DMS114 treated with DMSO at 0.1 percent for 48 hours (cell line): ENCODE measurements around the gene BMPR1B.

Experiments used
- DNase-seq: peaks from one replicate; lab custom pipeline; 2025; ENCODE audit not compliant: unreplicated experiment; lab: John Stamatoyannopoulos, UW

Gene BMPR1B

GRCh38 chr4:94757192-94758140 lies at the start of gene BMPR1B:
TSS of gene BMPR1B (plus strand) at chr4:94757955. CDS start at chr4:95104425, 346,470 bp downstream.
- no peak for DNase-seq

GRCh38 chr4:94711635-94712034 lies 46.1 kb upstream of the BMPR1B start:
- DNase-seq = no peak

GRCh38 chr4:94714365-94715160 lies 43.2 kb upstream of the BMPR1B start:
- DNase-seq = no peak

GRCh38 chr4:94715726-94716125 lies 42.0 kb upstream of the BMPR1B start:
- DNase-seq = no peak

- DNase-seq = no peak
Observed at GRCh38 chr4:94721310-94721709, 36.4 kb upstream of the BMPR1B start.

- DNase-seq = no peak
Observed at GRCh38 chr4:94722270-94722669, 35.5 kb upstream of the BMPR1B start.

GRCh38 chr4:94722748-94723147 lies 35.0 kb upstream of the BMPR1B start:
- no peak for DNase-seq

GRCh38 chr4:94724016-94724790 lies 33.6 kb upstream of the BMPR1B start:
- DNase-seq = no peak

GRCh38 chr4:94726524-94727123 lies 31.1 kb upstream of the BMPR1B start:
- DNase-seq = no peak

- DNase-seq = no peak
Observed at GRCh38 chr4:94728056-94728766, 29.5 kb upstream of the BMPR1B start.

- DNase-seq = no peak
Observed at GRCh38 chr4:94732358-94732698, 25.4 kb upstream of the BMPR1B start.

GRCh38 chr4:94739741-94740140 lies 18.0 kb upstream of the BMPR1B start:
- no peak for DNase-seq

- no peak for DNase-seq
Observed at GRCh38 chr4:94741304-94741703, 16.5 kb upstream of the BMPR1B start.

- DNase-seq = no peak
Observed at GRCh38 chr4:94743838-94744237, 13.9 kb upstream of the BMPR1B start.

- no peak for DNase-seq
Observed at GRCh38 chr4:94744850-94745249, 12.9 kb upstream of the BMPR1B start.

- DNase-seq = no peak
Observed at GRCh38 chr4:94746746-94747145, 11.0 kb upstream of the BMPR1B start.

GRCh38 chr4:94758141-94758699 lies 465 bp downstream of the BMPR1B start:
- no peak for DNase-seq

GRCh38 chr4:94758700-94759399 lies 1.1 kb downstream of the BMPR1B start:
- no peak for DNase-seq

- no peak for DNase-seq
Observed at GRCh38 chr4:94759767-94760211, 2.0 kb downstream of the BMPR1B start.
